GM13976 (cell line): Measurements from ENCODE around the gene HTR1E.
"Not testable (repeated sequence)": the region's sequence is repeated elsewhere in the genome, so short reads cannot be mapped to it uniquely, and the experiment has no call there.

Experiments used
- DNase-seq: peaks from one replicate; pipeline ENCODE4 v3.0.0; 2012; ENCODE audit warnings: low spot score
- in situ Hi-C: fragments of 300-500 bp; cut with MboI; formaldehyde crosslinking; loops from one replicate; pipeline ENCODE4 v1.12.0; 2022; ENCODE audit warnings: low sequenced_read_pairs, mixed read lengths, inconsistent platforms; ENCODE audit not compliant: unreplicated experiment
- TF ChIP-seq, protein P1 (sequence below): IDR thresholded peaks from 2 replicates; pipeline ENCODE4 v1.5.1; 2012; ENCODE audit warnings: borderline replicate concordance, mild to moderate bottlenecking; ENCODE audit not compliant: insufficient read depth; ENCODE audit errors: extremely low read depth, missing control alignments, control extremely low read depth

The HTR1E gene

DNA sequence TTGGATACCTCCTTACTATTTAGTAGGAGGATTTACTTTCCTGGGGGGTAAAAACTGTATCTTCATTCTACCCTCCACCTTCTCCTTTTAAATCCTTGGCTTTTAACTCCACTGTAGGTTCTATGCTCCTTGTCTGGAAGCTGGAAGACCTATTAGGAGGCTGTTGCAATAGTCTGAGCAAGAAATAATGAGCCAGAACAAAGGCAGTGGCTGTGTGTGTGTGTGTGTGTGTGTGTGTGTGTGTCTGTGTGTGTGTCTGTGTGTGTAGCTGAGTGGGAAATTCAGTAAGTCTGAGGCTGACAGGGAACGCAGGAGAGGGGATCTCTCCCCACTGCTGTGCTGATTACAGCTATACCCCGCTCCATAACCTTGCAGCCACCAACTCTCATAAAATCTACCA is 35.8 kb downstream of the HTR1E start:
- DNase-seq, result no peak
- TF ChIP-seq, protein P1, sequence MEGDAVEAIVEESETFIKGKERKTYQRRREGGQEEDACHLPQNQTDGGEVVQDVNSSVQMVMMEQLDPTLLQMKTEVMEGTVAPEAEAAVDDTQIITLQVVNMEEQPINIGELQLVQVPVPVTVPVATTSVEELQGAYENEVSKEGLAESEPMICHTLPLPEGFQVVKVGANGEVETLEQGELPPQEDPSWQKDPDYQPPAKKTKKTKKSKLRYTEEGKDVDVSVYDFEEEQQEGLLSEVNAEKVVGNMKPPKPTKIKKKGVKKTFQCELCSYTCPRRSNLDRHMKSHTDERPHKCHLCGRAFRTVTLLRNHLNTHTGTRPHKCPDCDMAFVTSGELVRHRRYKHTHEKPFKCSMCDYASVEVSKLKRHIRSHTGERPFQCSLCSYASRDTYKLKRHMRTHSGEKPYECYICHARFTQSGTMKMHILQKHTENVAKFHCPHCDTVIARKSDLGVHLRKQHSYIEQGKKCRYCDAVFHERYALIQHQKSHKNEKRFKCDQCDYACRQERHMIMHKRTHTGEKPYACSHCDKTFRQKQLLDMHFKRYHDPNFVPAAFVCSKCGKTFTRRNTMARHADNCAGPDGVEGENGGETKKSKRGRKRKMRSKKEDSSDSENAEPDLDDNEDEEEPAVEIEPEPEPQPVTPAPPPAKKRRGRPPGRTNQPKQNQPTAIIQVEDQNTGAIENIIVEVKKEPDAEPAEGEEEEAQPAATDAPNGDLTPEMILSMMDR, result no peak
- in situ Hi-C loops, result no loop called here

DNA sequence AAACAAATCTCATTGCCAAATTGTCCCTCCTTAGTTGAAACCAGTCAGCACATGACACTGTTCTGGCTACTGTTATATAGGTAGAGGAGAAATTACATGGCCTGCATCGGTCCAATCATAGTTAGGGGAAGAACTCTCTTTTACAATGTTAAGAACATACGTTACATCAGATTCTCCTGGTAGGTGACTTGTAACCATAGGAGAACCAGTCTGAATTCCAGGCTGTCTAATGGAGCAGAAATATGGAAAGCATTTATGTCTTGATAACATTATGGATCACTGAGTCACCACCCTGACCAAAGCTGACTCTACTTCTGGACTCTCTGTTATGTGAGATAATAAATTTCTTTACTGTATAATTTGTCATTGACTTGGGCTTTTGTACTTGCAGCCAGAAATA is 40.9 kb downstream of the HTR1E start:
- DNase-seq, result no peak
- in situ Hi-C loops, result no loop called here
- TF ChIP-seq, protein P1, result no peak

DNA sequence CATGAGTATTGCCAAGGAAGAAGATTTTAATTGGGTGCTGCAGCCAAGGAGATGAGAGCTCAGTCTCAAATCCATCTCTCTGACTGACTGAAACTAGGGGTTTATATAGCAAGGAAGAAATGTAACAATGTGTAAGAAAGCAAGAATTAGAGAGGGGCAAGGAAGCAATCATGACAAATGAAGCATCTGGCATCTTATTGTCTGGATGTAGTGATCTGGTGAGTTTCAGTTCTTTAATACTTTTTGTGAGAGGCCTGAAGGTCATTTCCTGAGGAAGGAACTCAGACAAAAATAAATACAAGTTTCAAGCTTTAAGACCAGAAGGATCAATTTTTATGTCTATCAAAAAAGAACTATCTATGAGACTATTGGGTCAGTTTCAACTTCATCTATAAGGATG is 64.2 kb downstream of the HTR1E start:
- no peak for DNase-seq
- TF ChIP-seq, protein P1, result no peak
- in situ Hi-C loops, result no loop called here

DNA sequence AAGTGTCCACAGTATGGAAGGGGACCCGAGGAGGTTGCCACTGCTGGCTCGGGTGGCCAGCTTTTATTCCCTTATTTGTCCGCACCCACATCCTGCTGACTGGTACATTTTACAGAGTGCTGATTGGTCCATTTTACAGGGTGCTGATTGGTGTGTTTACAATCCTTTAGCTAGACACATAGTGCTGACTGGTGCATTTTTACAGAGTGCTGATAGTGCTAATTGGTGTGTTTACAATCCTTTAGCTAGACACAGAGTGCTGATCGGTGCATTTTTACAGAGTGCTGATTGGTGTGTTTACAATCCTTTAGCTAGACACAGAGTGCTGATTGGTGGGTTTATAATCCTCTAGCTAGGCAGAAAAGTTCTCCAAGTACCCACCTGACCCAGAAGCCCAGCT is 65.1 kb downstream of the HTR1E start:
- in situ Hi-C loops, result not testable (repeated sequence)

DNA sequence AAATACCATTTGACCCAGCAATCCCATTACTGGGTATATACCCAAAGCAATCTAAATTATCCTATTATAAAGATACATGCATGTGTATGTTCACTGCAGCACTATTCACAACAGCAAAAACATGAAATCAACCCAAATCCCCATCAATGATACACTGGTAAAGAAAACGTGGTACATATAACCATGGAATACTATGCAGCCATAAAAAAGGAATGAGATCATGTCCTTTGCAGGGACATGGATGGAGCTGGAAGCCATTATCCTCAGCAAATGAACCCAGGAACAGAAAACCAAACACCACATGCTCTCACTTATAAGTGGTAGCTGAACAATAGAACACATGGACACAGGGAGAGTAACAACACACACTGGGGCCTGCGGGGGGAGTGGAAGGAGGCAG is 69.2 kb downstream of the HTR1E start:
- in situ Hi-C loops, DNase-seq: not testable (repeated sequence)

More for the DNA sequence above, 65.1 kb downstream of the HTR1E start:
- DNase-seq, result not testable (repeated sequence)

DNA sequence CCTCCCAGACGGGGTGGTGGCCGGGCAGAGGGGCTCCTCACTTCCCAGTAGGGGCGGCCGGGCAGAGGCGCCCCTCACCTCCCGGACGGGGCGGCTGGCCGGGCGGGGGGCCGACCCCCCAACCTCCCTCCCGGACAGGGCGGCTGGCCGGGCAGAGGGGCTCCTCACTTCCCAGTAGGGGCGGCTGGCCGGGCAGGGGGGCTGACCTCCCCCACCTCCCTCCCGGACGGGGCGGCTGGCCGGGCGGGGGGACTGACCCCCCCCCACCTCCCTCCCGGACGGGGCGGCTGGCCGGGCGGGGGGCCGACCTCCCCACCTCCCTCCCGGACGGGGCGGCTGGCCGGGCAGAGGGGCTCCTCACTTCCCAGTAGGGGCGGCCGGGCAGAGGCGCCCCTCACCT is 72.3 kb downstream of the HTR1E start:
- DNase-seq, in situ Hi-C loops: not testable (repeated sequence)

DNA sequence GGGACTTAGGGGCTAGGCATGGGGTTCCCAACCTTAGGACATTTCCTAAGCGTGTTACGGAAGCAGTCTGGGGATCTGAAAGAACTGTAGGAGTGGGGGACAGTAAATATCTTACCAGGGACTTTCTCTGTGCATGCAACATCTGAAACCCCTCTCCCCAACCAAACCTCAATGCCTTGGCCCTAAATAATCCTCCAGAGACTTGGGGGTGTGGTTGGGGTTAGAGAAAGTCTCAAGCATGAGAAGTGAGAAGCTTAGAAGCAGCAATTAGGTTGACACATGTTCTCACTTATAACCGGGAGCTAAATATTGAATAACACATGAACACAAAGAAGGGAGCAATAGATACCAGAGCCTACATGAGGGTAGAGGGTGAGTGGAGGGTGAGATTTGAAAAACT is 74.7 kb downstream of the HTR1E start:
- DNase-seq, result peak; percentile 21
- TF ChIP-seq, protein P1, result no peak
- in situ Hi-C loops, result no loop called here

DNA sequence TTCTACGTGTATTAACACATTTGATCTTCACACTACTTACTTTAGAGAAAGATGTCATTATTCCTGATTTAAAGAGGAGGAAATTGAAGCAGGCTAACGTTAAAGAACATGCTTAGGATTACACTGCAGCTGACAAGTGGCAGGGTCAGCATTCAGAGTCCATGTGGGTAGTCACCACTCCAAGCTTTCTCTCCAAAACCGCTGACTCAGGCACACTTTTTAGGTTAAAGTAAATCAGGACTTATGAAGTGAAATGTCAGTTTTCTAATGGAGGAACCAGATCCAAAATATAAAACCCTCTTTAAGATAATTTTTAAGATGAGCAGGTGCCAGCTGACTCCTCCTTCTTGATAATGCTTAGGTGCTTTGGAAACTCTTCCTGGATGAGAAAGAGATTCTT is 75.4 kb downstream of the HTR1E start:
- TF ChIP-seq, protein P1, result no peak
- in situ Hi-C loops, result no loop called here
- DNase-seq, result no peak
